Measurements from ENCODE around the gene ART4. TPM values are rescaled to one million over a fixed set of nuclear protein-coding genes. Genes with fewer than 3 reads are reported as not detected.

Gene ART4
- total RNA-seq, 2 experiments from 2014 or later, result not detected

GRCh38 chr12:14846876-14847580 lies 3.7 kb upstream of the ART4 start:
- Mint-ChIP-seq H3K9me3 (no peaks in the 10 kb centered on the region), H3K4me3 (no peak overlapping the region), H3K36me3 (ENCODE audit: low read depth) (no peaks in the 10 kb centered on the region), H3K27ac (no peak overlapping the region), H3K27me3 (no peaks in the 10 kb centered on the region), H3K4me1 (ENCODE audit: low read depth) (peaks cover 12% of the 10 kb centered on the region)
- TF ChIP-seq CTCF (IDR thresholded peaks at IDR 0.05), result no peak
- intact Hi-C loops (cut with micrococcal nuclease), result loop anchor here (5.0 kb wide), 1 partner anchor 375 kb away; the partner anchor contains the start of gene RERG
- ChIA-PET POLR2A (interaction anchor here (0.5 to 0.8 kb wide), 3 partner anchors 165 to 455 kb away, joined by 3 read pairs; no protein-coding TSS in a partner anchor), CTCF (interaction anchor here (0.6 to 5.5 kb wide), 10 partner anchors 10 to 375 kb away, joined by 3 to 95 read pairs (median 3); partner anchors contain the start of gene RERG)
- no peak for DNase-seq
- ATAC-seq, result no peak

GRCh38 chr12:14846042-14846587 lies 2.8 kb upstream of the ART4 start:
- H3K9me3 Mint-ChIP-seq, result no peaks in the 10 kb centered on the region
- H3K4me1 Mint-ChIP-seq (ENCODE audit: low read depth), result peaks cover 12% of the 10 kb centered on the region
- intact Hi-C loops (cut with micrococcal nuclease), result loop anchor here (5.0 kb wide), 1 partner anchor 376 kb away; the partner anchor contains the start of gene RERG
- TF ChIP-seq CTCF (IDR thresholded peaks at IDR 0.05), result no peak
- H3K27ac Mint-ChIP-seq, result no peak overlapping the region
- DNase-seq (no peak), ATAC-seq (peak; percentile 39)
- POLR2A ChIA-PET, result interaction anchor here (0.9 kb wide), 1 partner anchor 149 kb away, joined by 3 read pairs; no protein-coding TSS in a partner anchor
- H3K36me3 Mint-ChIP-seq (ENCODE audit: low read depth), result no peaks in the 10 kb centered on the region
- H3K27me3 Mint-ChIP-seq, result no peaks in the 10 kb centered on the region
- CTCF ChIA-PET, result interaction anchor here (0.6 to 5.5 kb wide), 28 partner anchors 9 to 570 kb away, joined by 3 to 95 read pairs (median 3); partner anchors contain the start of gene RERG
- no peak overlapping the region for H3K4me3 Mint-ChIP-seq

GRCh38 chr12:14845350-14845750 lies 2.0 kb upstream of the ART4 start:
- Mint-ChIP-seq H3K9me3 (no peaks in the 10 kb centered on the region), H3K27ac (peak overlapping the region; percentile 43), H3K36me3 (ENCODE audit: low read depth) (no peaks in the 10 kb centered on the region), H3K4me1 (ENCODE audit: low read depth) (peaks cover 12% of the 10 kb centered on the region), H3K27me3 (no peaks in the 10 kb centered on the region), H3K4me3 (no peak overlapping the region)
- peak; percentile 76 for ATAC-seq
- intact Hi-C loops (cut with micrococcal nuclease), result loop anchor here (1.0 to 5.0 kb wide), 2 partner anchors 150 to 377 kb away; partner anchors contain the start of gene RERG
- DNase-seq, result peak; percentile 65
- peak; percentile 68 for TF ChIP-seq CTCF (IDR thresholded peaks at IDR 0.05)
- ChIA-PET CTCF (interaction anchor here (0.6 to 5.5 kb wide), 27 partner anchors 8 to 569 kb away, joined by 3 to 95 read pairs (median 3); partner anchors contain the start of gene RERG), POLR2A (interaction anchor here (0.9 kb wide), 1 partner anchor 150 kb away, joined by 3 read pairs; no protein-coding TSS in a partner anchor)

- intact Hi-C loops (cut with micrococcal nuclease), result no loop called here
Observed at GRCh38 chr12:14844401-14844800, 1.1 kb upstream of the ART4 start.

More at GRCh38 chr12:14844401-14844800, 1.1 kb upstream of the ART4 start:
- ATAC-seq (no peak), DNase-seq (no peak)
- CTCF ChIA-PET, result interaction anchor here (0.6 to 5.5 kb wide), 10 partner anchors 9 to 377 kb away, joined by 3 to 95 read pairs (median 4); partner anchors contain the start of gene RERG
- Mint-ChIP-seq H3K36me3 (ENCODE audit: low read depth) (no peaks in the 10 kb centered on the region), H3K27me3 (no peaks in the 10 kb centered on the region), H3K27ac (no peak overlapping the region), H3K4me1 (ENCODE audit: low read depth) (peaks cover 12% of the 10 kb centered on the region), H3K9me3 (no peaks in the 10 kb centered on the region), H3K4me3 (no peak overlapping the region)
- TF ChIP-seq CTCF (IDR thresholded peaks at IDR 0.05), result no peak
- POLR2A ChIA-PET, result no interaction called here

Data from activated CD8-positive, alpha-beta T cell treated with anti-CD3 and anti-CD28 coated beads for 36 hours (primary cell).